GM18907 (cell line): ENCODE measurements around the gene KLHL22.

ENCODE experiments used
- ATAC-seq: cut with Tn5 transposase; IDR thresholded peaks from one replicate; pipeline ENCODE4 v1.9.1; 2021; ENCODE audit warnings: mild to moderate bottlenecking, moderate library complexity; ENCODE audit not compliant: unreplicated experiment

The KLHL22 gene

GRCh38 chr22:20450551-20450906 is 45.1 kb downstream of the KLHL22 start:
- ATAC-seq: no peak

DNA sequence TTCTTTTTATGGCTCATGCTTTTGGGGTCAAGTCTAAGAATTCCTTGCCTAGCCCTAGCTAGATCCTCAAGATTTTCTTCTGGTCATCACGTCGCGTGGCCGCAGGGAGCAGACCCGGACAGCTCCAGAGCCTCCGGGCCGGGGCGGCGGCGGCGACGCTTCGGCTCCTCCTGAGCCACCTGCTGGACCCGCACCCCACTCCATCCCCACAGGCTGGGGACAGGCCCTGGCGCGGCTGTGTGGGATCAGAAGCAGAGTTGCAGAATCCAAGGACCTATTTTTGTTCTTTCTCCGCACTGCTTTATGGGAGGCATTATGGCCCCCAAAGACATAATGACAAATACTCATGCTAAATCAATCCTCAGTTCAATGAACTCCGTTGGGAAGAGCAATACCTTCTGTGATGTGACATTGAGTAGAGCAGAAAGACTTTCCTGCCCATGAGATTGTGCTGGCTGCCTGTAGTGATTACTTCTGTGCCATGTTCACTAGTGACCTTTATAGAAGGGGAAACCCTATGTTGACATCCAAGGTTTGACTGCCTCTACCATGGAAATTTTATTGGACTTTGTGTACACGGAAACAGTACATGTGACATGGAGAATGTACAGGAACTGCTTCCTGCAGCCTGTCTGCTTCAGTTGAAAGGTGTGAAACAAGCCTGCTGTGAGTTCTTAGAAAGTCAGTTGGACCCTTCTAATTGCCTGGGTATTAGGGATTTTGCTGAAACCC is 45.6 kb downstream of the KLHL22 start:
- ATAC-seq: no peak

- ATAC-seq: no peak
These were observed 47.0 kb downstream of the KLHL22 start for GRCh38 chr22:20448630-20449029.

DNA sequence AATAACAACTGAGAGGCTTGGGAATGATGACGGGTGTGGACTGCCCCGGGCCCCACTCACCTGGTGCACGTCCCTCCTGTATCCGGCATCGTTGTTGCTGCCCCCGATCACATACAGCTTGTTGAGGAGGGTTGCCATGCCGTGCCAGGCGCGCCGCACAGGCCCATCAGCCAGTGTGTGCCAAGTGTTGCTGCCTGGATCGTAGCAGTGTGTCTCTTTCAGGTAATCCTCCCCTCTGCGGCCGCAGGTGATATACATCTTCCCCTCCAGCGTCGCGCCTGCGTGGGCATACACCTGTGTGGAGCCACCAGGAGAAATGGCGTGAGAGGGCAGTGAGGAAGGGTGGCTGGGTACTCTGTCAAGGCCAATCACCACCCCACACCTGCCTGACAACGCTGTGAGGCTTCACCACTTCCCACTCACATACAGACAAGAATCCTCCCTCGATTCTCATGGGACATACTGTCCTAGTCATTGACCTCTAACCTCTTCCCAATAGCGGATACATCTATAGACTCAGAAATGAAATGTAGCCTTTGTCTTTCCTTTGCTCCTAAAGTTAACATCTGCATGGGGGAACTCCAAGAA is 49.1 kb downstream of the KLHL22 start:
- no peak for ATAC-seq

DNA sequence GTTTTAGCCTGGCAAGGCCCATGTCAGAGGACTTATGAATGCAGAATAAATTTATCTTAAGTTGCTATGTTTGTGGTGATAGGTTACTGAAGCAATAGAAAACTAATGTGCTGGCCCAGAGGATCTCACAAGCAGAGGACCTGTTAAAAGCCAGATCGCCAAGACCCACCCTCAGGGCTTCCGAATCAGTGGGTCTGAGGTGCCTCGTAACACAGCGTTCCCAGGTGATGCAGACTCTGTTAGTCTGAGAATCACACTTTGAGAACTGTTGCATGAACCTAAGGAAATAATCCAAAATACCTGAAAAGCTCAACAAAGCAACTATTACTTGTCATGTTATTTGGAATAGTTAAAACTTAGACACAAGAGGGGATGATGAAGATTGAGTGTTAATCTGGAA is 51.3 kb downstream of the KLHL22 start:
- no peak for ATAC-seq

DNA sequence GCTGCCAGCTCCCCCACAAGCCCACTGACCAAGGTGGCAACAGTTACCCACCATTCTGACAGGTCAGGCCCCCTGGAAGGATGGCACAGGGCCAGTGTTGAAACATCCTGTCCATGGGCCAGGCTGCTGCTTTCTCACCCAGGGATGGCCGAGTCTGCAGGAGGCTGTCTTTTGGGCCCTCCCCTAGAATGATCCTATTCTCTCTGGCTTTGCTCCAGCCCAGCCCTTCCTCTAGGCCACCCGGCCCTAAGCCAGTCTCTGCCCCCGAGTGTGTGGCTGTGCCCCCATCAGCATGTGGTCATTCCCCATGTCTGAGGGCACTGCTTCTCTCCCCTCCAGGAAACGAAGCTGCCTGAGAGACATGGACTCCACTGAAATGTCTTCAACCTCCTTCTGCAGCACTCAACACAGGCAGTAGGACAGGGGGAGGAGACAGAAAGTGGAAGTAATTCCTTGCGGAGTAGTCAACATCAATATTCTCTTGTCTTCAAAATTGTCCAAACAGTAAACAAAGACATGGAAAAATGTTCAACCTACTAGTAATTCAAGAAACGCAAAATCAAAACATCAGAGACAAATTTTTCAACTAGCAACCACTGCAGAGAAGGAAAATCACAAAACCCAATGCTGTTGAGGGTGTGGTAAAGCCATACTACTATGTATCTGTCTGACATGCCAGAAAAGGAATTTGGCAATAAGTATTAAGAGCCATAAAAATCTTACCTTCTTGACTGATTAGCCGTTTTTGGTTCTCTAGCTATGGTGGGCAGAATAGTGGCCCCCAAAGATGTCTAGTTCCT is 52.9 kb downstream of the KLHL22 start:
- ATAC-seq: no peak

DNA sequence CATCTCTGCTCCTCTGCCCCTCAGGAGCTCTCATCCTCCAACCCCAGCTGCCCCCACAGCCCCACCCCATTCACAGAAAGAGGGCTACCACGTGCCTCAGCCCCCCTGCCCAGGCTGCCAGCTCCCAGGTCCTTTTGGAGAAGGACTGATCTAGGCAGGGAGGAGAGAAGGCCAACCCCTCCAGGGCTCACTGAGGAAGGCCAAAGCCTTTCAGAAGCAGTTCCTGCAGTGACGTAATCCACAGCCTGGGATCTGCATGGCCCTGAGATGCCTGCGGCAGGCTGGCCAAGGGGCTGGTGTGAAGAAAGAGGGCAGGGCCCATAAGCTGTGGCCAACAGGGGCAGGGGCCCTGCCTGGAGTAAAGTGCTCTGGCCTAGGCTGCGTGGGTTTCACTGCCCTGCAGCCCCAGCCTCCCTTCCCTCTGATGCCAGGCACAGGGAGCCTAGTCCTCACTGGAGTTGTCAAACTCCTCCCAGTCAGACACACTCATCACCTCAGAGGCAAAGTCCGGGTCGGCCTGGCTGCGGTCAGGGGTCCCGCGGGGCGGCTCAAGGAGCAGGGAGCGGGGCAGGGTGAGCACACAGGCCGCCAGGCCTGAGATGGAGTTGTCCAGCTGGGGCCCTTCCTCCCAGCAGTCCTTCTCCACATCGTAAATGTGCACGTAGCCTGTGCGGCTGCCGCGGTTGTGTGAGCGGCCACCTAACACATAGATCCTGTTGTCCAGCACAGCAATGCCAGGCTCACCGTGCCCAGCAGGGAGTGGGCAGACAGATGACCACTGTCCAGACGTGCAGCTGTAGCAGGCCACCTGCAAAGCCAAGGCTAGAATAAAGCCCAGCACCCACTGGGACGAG is 53.7 kb downstream of the KLHL22 start:
- ATAC-seq: no peak

- ATAC-seq: no peak
These were observed 54.7 kb downstream of the KLHL22 start for GRCh38 chr22:20440637-20441591.

DNA sequence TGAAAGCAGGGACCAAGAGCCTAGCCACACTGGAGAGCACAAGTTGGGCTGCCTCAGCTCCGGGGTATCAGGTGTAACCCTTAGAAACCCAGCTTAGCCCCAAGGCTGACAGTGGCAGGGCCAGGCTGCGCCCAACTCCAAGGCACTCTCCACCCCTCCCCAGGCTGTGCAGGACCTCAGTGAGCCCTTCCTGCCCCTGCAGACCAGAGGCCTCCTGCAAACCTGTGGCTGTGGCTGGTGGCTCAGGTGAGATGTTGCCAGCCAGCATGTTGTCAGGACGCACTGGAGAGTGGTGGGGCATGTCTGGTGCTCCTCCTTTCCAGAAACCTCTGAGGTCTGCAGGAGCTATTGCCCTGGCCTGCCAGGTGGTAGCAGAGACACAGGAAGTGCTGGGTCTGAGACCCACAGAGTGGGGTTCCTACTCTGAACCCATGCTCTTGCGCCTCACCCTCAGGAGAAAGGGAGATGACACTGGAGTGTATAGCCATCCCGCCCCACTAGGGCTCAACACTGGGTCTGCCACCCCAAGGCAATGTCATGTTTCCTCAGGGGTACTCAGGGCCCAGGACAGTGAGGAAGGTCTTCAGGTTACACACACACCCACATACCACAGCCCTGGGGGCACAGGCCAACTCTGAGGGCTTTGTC is 55.5 kb downstream of the KLHL22 start:
- no peak for ATAC-seq

DNA sequence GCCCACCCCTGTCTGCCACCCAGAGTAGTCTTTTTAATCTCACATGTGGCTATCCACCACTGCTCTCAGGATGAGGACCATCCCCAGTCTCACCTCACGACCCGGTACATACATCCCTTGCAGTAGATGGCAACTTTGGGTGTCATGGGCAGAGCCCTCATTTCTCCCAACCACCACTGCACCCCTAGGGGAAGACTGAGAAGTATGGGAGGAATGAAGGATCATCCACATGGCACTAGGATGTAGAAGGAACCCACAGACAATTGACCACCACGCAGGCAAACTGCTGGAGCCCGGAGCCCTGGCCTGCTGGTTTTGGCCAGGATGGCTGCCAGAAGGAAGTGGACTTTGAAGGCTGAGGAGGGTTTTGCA is 56.1 kb downstream of the KLHL22 start:
- no peak for ATAC-seq

DNA sequence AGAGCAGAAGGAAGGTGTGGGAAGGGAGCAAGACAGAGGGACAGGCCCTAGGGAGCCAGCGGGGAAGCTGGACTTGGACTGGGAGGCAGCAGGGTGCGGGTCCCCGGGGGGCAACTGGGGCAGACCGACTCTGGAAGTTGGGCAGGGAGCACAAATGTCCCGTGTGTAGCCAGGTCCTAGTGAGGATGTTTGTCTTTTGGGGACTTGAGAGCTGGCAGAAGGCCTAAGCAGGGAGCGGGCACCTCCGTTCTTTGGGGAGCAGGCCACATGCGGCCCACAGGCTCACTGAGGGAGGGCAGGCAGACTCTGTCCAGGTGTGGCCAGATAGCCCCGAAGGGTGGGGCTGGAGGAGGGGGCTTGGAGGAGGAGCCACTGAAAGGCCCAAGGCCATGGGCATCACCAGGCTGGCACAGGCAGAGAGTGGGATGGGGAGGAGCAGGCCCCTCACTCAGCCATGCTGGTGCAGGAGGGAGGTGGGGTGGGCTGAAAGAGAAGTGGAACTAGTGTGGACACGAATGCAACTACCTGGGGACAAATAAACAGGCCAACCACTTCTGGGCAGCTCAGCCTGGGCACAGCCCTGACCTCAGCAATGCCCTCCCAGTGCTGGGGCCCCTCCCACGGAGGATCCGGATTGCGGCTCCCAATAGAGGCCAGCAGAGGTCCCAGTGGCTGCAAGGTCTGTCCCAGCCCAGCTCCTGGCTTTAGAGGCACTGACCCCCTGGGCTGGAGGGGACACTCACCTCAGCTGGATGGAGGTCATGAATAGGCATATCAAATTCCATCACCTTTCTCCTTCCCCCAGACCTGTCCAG is 56.7 kb downstream of the KLHL22 start:
- ATAC-seq: no peak

- ATAC-seq: no peak
These were observed 57.2 kb downstream of the KLHL22 start for GRCh38 chr22:20438427-20438677.

GRCh38 chr22:20437613-20438426 is 57.8 kb downstream of the KLHL22 start, which contains the start of gene SCARF2:
Gene SCARF2, minus strand, starts transcription at chr22:20437825. Its CDS starts 71 bp downstream, at chr22:20437754.
- ATAC-seq: no peak

DNA sequence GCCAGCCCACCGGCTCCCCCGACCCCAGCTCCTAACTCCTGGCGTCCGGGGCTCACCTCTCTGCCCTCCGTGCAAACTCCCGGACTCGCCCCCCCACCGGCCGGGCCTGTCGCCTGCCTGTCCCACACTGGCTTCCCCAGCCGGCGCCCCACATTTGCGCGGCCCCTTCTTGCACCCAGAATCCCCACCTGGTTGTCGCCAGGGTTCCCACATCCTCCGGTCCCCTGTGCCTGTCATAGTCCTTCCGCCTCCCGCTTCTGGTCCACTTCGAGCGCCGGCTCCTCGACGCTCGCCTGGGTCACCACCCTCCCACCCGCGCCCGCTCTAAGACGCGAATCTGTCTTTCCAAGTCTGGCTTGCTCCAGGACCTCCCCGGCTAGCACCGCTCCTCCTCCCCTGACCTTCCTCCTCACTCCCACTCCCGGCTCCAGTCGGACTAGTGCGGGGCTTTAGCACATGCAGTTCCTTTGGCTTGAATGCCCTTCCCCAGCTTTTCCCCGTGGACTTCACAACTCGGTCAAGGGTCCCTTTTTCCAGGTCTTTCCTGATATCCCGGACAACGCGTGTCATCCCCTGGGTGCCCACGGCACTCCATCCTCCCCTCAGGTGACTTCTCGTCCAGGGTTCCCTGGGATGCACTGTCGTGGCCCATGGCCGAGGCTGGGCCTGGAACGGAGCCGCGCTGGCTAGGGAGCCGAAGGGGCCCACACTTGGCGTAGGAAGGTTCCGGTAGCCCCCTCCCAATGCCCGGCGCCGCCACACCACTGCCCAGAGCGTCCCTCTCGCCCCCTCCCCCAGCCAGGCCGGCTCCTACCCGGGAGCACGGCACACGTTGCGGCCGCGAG is 58.6 kb downstream of the KLHL22 start:
- ATAC-seq: no peak

GRCh38 chr22:20436307-20436767 is 59.3 kb downstream of the KLHL22 start:
- no peak for ATAC-seq

- no peak for ATAC-seq
These were observed 59.9 kb downstream of the KLHL22 start for GRCh38 chr22:20435436-20436306.
